ENCODE data around the gene THSD4.

The THSD4 gene

GRCh38 chr15:71093054-71094024 is 21.9 kb upstream of the THSD4 start:
- DNase-seq (ENCODE audit: low read depth): peak; percentile 71
- no peak for TF ChIP-seq CTCF (conservative IDR thresholded peaks at IDR 0.05; ENCODE audit: control insufficient read depth, insufficient read depth, low read depth, low read length)
- H3K4me3 ChIP-seq (ENCODE audit: control insufficient read depth, low read depth, low read length): no peak overlapping the region

GRCh38 chr15:71094137-71094536 is 21.1 kb upstream of the THSD4 start:
- H3K4me3 ChIP-seq (ENCODE audit: control insufficient read depth, low read depth, low read length): no peak overlapping the region
- DNase-seq (ENCODE audit: low read depth): no peak

GRCh38 chr15:71096676-71097075 is 18.6 kb upstream of the THSD4 start:
- TF ChIP-seq CTCF (conservative IDR thresholded peaks at IDR 0.05; ENCODE audit: control insufficient read depth, insufficient read depth, low read depth, low read length): no peak
- DNase-seq (ENCODE audit: low read depth): no peak
- H3K4me3 ChIP-seq (ENCODE audit: control insufficient read depth, low read depth, low read length): no peak overlapping the region

More at GRCh38 chr15:71094137-71094536, 21.1 kb upstream of the THSD4 start:
- no peak for TF ChIP-seq CTCF (conservative IDR thresholded peaks at IDR 0.05; ENCODE audit: control insufficient read depth, insufficient read depth, low read depth, low read length)

GRCh38 chr15:71097890-71098289 is 17.4 kb upstream of the THSD4 start:
- no peak overlapping the region for H3K4me3 ChIP-seq (ENCODE audit: control insufficient read depth, low read depth, low read length)
- TF ChIP-seq CTCF (conservative IDR thresholded peaks at IDR 0.05; ENCODE audit: control insufficient read depth, insufficient read depth, low read depth, low read length): no peak
- DNase-seq (ENCODE audit: low read depth): no peak

- no peak for TF ChIP-seq CTCF (conservative IDR thresholded peaks at IDR 0.05; ENCODE audit: control insufficient read depth, insufficient read depth, low read depth, low read length)
- H3K4me3 ChIP-seq (ENCODE audit: control insufficient read depth, low read depth, low read length): no peak overlapping the region
Measured at GRCh38 chr15:71098920-71099319, 16.4 kb upstream of the THSD4 start.

GRCh38 chr15:71103102-71103676 is 12.1 kb upstream of the THSD4 start:
- peak; percentile 70 for TF ChIP-seq CTCF (conservative IDR thresholded peaks at IDR 0.05; ENCODE audit: control insufficient read depth, insufficient read depth, low read depth, low read length)
- peak; percentile 71 for DNase-seq (ENCODE audit: low read depth)
- no peak overlapping the region for H3K4me3 ChIP-seq (ENCODE audit: control insufficient read depth, low read depth, low read length)

More at GRCh38 chr15:71098920-71099319, 16.4 kb upstream of the THSD4 start:
- no peak for DNase-seq (ENCODE audit: low read depth)
